ENCODE data around the gene ZBTB45.
"Not testable (repeated sequence)": the region's sequence is repeated elsewhere in the genome, so short reads cannot be mapped to it uniquely, and the experiment has no call there.

The ZBTB45 gene

DNA sequence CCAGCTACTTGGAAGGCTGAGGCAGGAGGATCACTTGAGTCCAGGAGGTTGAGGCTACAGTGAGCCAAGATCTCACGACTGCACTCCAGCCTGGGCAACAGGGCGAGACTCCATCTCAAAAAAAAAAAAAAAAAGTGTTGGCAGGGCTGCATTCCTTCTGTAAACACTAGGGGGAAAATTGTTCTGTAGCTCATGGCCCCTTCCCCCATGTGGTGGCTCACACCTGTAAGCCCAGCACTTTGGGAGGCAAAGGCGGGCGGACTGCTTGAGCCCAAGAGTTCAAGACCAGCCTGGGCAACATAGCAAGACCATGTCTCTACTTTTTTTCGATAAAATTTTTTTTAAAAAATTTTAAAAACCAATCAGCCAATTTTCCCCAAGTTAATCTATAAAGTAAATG is 35.3 kb downstream of the ZBTB45 start:
- DNase-seq (ENCODE audit: low read depth, low spot score); H3K4me3 ChIP-seq (ENCODE audit: low read depth, low read length); in situ Hi-C loops (cut with HindIII; ENCODE audit: low sequenced_read_pairs): not testable (repeated sequence)
- TF ChIP-seq, protein P1, sequence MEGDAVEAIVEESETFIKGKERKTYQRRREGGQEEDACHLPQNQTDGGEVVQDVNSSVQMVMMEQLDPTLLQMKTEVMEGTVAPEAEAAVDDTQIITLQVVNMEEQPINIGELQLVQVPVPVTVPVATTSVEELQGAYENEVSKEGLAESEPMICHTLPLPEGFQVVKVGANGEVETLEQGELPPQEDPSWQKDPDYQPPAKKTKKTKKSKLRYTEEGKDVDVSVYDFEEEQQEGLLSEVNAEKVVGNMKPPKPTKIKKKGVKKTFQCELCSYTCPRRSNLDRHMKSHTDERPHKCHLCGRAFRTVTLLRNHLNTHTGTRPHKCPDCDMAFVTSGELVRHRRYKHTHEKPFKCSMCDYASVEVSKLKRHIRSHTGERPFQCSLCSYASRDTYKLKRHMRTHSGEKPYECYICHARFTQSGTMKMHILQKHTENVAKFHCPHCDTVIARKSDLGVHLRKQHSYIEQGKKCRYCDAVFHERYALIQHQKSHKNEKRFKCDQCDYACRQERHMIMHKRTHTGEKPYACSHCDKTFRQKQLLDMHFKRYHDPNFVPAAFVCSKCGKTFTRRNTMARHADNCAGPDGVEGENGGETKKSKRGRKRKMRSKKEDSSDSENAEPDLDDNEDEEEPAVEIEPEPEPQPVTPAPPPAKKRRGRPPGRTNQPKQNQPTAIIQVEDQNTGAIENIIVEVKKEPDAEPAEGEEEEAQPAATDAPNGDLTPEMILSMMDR (IDR thresholded peaks at IDR 0.05; ENCODE audit: low read depth, low read length) = peak; percentile 6

DNA sequence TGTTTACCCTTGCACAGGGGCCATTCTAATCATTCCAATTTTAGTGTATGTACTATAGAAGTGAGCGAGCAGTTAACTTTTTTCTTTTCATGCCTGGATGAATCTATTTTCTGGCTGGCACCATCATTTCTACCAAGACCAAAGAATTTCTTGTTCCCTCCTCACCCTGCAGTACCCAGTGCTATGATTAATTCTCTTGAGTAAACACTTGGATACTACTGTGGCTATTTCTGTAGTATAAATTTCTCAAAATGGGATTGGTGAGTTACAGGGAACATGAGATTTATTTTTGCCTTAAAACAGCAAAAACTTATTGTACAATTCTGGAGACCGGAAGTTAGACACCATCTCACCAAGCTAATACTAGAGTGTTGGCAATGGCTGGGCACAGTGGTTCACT is 35.8 kb downstream of the ZBTB45 start:
- H3K4me3 ChIP-seq (ENCODE audit: low read depth, low read length) = no peak overlapping the region
- TF ChIP-seq, protein P1 (IDR thresholded peaks at IDR 0.05; ENCODE audit: low read depth, low read length) = no peak
- no peak for DNase-seq (ENCODE audit: low read depth, low spot score)
- in situ Hi-C loops (cut with HindIII; ENCODE audit: low sequenced_read_pairs) = no loop called here

DNA sequence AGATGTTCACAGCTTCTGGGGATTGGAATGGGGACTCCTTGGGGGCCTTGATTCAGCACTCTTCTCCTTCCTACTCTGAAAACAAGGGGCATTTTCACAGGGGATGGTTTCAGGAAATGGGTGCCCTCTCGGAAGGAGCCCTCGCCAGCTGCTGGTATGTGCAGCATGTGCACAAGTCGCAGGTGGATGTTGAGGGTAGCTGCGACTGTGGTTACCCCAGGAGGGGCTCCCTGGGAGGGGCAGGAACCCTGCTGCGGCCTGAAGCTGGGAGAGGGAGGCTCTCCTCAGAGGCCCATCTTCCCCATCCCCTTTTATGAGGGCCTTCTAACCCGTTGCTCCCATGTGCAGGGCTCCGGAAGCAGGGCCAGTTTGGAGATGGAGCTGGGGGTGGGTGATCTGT is 37.2 kb downstream of the ZBTB45 start:
- H3K4me3 ChIP-seq (ENCODE audit: low read depth, low read length) = no peak overlapping the region
- no peak for DNase-seq (ENCODE audit: low read depth, low spot score)
- TF ChIP-seq, protein P1 (IDR thresholded peaks at IDR 0.05; ENCODE audit: low read depth, low read length) = no peak
- in situ Hi-C loops (cut with HindIII; ENCODE audit: low sequenced_read_pairs) = no loop called here

DNA sequence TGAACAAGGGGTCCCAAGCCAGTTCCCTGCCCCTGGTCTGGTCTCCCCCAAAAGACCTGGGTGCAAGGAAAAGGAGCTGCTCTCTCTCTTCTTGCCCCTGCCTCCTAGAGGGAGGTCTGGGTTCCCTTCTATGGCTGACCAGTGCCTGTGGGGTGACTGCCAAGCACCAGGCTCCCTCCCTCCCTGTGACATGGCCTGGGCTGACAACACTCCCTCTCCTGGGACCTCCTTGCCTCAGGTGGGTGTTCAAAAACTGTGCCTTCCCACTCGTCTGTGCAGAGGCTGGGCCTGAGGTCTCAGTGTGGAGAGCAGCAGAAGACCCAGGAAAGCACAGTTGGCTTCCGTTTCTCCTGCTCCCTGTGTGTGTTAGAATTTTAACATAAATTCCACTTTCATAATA is 38.8 kb downstream of the ZBTB45 start:
- TF ChIP-seq, protein P1 (IDR thresholded peaks at IDR 0.05; ENCODE audit: low read depth, low read length) = no peak
- DNase-seq (ENCODE audit: low read depth, low spot score) = no peak
- H3K4me3 ChIP-seq (ENCODE audit: low read depth, low read length) = no peak overlapping the region
- in situ Hi-C loops (cut with HindIII; ENCODE audit: low sequenced_read_pairs) = no loop called here

DNA sequence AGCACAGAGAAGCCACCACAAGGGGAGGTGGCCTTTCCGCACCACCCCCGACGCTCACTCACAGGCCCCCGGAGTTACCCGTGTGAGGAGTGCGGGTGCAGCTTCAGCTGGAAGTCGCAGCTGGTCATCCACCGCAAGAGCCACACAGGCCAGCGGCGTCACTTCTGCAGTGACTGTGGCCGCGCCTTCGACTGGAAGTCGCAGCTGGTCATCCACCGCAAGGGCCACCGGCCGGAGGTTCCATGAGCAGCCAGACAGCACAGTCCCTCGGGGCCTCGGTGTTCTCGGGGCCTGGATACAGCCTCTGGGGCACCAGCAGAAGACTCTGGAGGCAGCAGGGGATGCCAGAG is 39.2 kb downstream of the ZBTB45 start:
- TF ChIP-seq, protein P1 (IDR thresholded peaks at IDR 0.05; ENCODE audit: low read depth, low read length) = no peak
- in situ Hi-C loops (cut with HindIII; ENCODE audit: low sequenced_read_pairs) = no loop called here
- no peak for DNase-seq (ENCODE audit: low read depth, low spot score)
- H3K4me3 ChIP-seq (ENCODE audit: low read depth, low read length) = no peak overlapping the region

DNA sequence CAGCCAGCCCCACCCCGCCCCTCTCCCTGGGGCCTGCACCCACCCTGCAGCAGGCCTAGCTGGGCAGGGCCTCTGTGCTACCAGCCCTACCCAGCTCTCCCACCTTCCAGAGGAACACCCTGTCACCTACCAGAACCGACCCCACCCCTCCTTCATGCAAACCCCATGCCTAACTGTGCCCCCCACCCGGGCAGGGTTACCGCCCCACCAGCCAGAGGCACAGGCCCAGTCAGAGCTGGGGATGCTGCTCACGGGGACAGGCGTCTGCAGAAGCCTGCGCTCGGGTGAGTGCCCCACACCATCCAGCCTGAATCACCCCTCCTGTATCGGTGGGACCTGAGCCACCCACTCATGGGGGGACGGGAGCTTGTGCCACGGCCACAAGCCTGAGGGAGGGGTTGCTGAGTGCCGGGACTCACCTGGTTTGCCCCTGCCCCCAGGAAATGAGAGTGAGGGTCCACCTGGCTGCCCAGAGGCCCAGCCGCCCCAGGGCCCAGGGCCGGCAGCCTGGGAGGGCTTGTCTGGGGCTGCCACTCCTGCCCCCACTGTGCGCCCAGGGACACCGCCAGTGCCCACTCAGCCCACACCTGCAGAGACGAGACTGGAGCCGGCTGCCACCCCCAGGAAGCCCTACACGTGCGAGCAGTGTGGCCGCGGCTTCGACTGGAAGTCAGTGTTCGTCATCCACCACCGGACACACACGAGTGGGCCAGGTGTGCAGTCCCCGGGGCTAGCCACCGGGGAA is 39.7 kb downstream of the ZBTB45 start:
- DNase-seq (ENCODE audit: low read depth, low spot score) = no peak
- H3K4me3 ChIP-seq (ENCODE audit: low read depth, low read length) = no peak overlapping the region
- in situ Hi-C loops (cut with HindIII; ENCODE audit: low sequenced_read_pairs) = no loop called here
- TF ChIP-seq, protein P1 (IDR thresholded peaks at IDR 0.05; ENCODE audit: low read depth, low read length) = no peak

Measured in astrocyte of the spinal cord (primary cell).